Measurements from ENCODE around the gene AP3D1.

- TF ChIP-seq CTCF (IDR thresholded peaks at IDR 0.05), result no peak
- TF ChIP-seq POLR2A (IDR thresholded peaks at IDR 0.05), result no peak
Observed at GRCh38 chr19:2070436-2070827, 80.9 kb downstream of the AP3D1 start.
